Measurements from ENCODE around the gene CXCL14.

GRCh38 chr5:135605221-135605620 lies 26.4 kb upstream of the CXCL14 start:
- TF ChIP-seq CTCF (IDR thresholded peaks at IDR 0.05; ENCODE audit: low read depth, low read length) (no peak), POLR2A (IDR thresholded peaks at IDR 0.05; ENCODE audit: extremely low read depth, insufficient read length) (no peak), MAX (IDR thresholded peaks at IDR 0.05; ENCODE audit: low read depth, low read length) (no peak)

Data from NB4 (cell line).